ENCODE measurements around the gene CHRNE. TPM values are rescaled to one million over a fixed set of nuclear protein-coding genes. Genes with fewer than 3 reads are reported as not detected.
A peak's percentile ranks its signal among the peaks of the same experiment; 100 is the strongest.

The CHRNE gene
- total RNA-seq, 1 experiment from 2014 or later: 0.31 TPM

DNA sequence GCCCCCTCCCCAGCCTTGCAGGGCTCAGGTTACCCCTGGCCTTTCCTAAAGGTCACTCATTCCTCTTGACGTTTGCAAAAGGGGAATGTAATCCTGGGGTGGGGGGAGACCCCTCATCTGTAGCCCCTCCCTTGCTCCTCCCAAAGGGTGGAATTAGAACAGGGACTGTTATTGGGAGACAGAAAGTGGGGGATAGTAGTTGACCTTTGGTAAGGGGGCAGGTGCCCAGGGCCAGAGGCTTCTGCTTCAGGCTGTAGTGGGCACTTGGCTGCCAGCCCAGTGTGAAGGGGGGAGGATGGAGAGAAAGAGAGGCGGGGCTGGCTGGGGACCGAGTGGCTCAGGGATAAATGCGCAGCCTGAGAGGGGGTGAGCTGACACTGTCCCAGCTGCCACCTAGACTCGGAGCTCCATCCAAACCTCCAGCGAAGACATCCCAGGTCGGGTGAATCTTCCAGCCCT, 47.9 kb upstream of the CHRNE start, which contains the start of gene ENO3:
ENO3 (plus strand) TSS at position 374 of the 459 bp plus-strand sequence. CDS start 711 bp downstream, outside the sequence.
- Histone ChIP-seq H4K8ac (replicated peaks; ENCODE audit: insufficient read length, low read depth, low read length) (no peak within 1 kb of the TSS), H4K91ac (ENCODE audit: insufficient read length, low read depth, low read length) (no peak within 1 kb of the TSS), H3K9ac (ENCODE audit: extremely low read depth, insufficient read length, low read length) (peak within 1 kb of the TSS; percentile 6), H3K23me2 (ENCODE audit: insufficient read length, low read depth, low read length, poor library complexity, severe bottlenecking) (peaks cover 23% of the 10 kb centered on the region), H3K14ac (ENCODE audit: insufficient read depth, low read length) (peak within 1 kb of the TSS; percentile 49; the same call in 1 of the 2 replicates), H3T11ph (ENCODE audit: low read length) (no peak within 1 kb of the TSS), H3K79me1 (ENCODE audit: insufficient read depth, low read depth, low read length, poor library complexity, severe bottlenecking) (peaks cover 4% of the 10 kb centered on the region), H2BK15ac (ENCODE audit: low read depth, low read length) (no peak within 1 kb of the TSS), H4K5ac (ENCODE audit: insufficient read length, low read depth, low read length) (no peak within 1 kb of the TSS), H3K23ac (ENCODE audit: insufficient read length, low read depth, low read length) (no peak within 1 kb of the TSS), H2AFZ (ENCODE audit: low read length) (no peak within 1 kb of the TSS), H3K4me2 (ENCODE audit: insufficient read depth, insufficient read length, low read length) (peak within 1 kb of the TSS; percentile 72), H2BK5ac (ENCODE audit: insufficient read length, low read length) (no peak within 1 kb of the TSS), H3K27ac (ENCODE audit: insufficient read length, low read depth, low read length) (no peak within 1 kb of the TSS), H2BK120ac (ENCODE audit: low read depth, low read length, poor library complexity, severe bottlenecking) (no peak within 1 kb of the TSS), H3K27me3 (ENCODE audit: insufficient read depth, low read length) (no peaks in the 10 kb centered on the region), H4K20me1 (ENCODE audit: control insufficient read depth, insufficient read depth, insufficient read length) (no peaks in the 10 kb centered on the region), H3K4me1 (ENCODE audit: insufficient read depth, low read length) (peaks cover 4% of the 10 kb centered on the region; the same call in 1 of the 2 replicates), H2AK5ac (ENCODE audit: insufficient read length, low read length) (no peak within 1 kb of the TSS), H2BK12ac (ENCODE audit: insufficient read length, low read depth, low read length) (no peak within 1 kb of the TSS), H3K9me3 (ENCODE audit: control insufficient read depth, low read depth, low read length) (no peaks in the 10 kb centered on the region), H3K4ac (ENCODE audit: low read depth, low read length) (no peak within 1 kb of the TSS), H3K79me2 (ENCODE audit: insufficient read depth, low read length) (peaks cover 13% of the 10 kb centered on the region; the same call in 1 of the 2 replicates), H3K56ac (ENCODE audit: insufficient read length, low read depth, low read length) (no peak within 1 kb of the TSS), H3K18ac (ENCODE audit: insufficient read length, low read depth, low read length) (peak within 1 kb of the TSS; percentile 80), H2BK20ac (ENCODE audit: low read depth, low read length, poor library complexity, severe bottlenecking) (no peak within 1 kb of the TSS)
- no CpG with 5 or more reads among the region's 7 CpGs for WGBS (ENCODE audit: extremely low coverage, insufficient read length, low lambda C conversion rate)
- Mint-ChIP-seq H3K9me3 (peaks cover 0 to 2% of the 10 kb centered on the region in 2 experiments; a peak in 1 of 5 replicates), H3K27ac (peak within 1 kb of the TSS; percentile 84 to 94 (median 93)), H3K4me3 (peak within 1 kb of the TSS; percentile 87 to 95), H3K36me3 (ENCODE audit: insufficient read depth in 1 of 3, low read depth in 3 of 3) (peaks cover 10 to 17% (median 13%) of the 10 kb centered on the region in 3 experiments), H3K4me1 (peaks cover 35 to 36% of the 10 kb centered on the region in 2 experiments), H3K27me3 (ENCODE audit: low read depth) (no peaks in the 10 kb centered on the region)
- TF ChIP-seq, protein P1, sequence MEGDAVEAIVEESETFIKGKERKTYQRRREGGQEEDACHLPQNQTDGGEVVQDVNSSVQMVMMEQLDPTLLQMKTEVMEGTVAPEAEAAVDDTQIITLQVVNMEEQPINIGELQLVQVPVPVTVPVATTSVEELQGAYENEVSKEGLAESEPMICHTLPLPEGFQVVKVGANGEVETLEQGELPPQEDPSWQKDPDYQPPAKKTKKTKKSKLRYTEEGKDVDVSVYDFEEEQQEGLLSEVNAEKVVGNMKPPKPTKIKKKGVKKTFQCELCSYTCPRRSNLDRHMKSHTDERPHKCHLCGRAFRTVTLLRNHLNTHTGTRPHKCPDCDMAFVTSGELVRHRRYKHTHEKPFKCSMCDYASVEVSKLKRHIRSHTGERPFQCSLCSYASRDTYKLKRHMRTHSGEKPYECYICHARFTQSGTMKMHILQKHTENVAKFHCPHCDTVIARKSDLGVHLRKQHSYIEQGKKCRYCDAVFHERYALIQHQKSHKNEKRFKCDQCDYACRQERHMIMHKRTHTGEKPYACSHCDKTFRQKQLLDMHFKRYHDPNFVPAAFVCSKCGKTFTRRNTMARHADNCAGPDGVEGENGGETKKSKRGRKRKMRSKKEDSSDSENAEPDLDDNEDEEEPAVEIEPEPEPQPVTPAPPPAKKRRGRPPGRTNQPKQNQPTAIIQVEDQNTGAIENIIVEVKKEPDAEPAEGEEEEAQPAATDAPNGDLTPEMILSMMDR (conservative IDR thresholded peaks at IDR 0.05): no peak
- DNase-seq: peak; percentile 68

Data from H9 (cell line).